A549 (cell line): Measurements from ENCODE around the gene SNTN. TPM values are rescaled to one million over a fixed set of nuclear protein-coding genes. Genes with fewer than 3 reads are reported as not detected.

Source experiments
- ATAC-seq, 2 experiments: fragments of 200-7000 bp in 1 of 2; fragments of >200 bp in 1 of 2; cut with Nextera tagmentation in 1 of 2; cut with Tn5 transposase in 1 of 2; 3 replicates each; pipeline versions ENCODE4 v1.8.0 to v1.9.1; 2018 to 2020; ENCODE audit warnings: mild to moderate bottlenecking in 1 of 2, moderate library complexity in 1 of 2
- CTCF ChIA-PET: fragments of 300-600 bp; sonication (Branson Sonifier 250); formaldehyde crosslinking; extraction: SDS; loops from one replicate; lab custom pipeline; 2021; ENCODE audit warnings: antibody characterized with exemption, inconsistent platforms; lab: Yijun Ruan, JAX
- POLR2A ChIA-PET: fragments of 350-600 bp; formaldehyde crosslinking; extraction: SDS; loops from one replicate; lab custom pipeline; 2021; ENCODE audit warnings: antibody characterized with exemption, inconsistent platforms; lab: Yijun Ruan, JAX
- DNase-seq, 2 experiments: peaks; one replicate each; pipeline versions ENCODE4 v3.0.0 to v3.0.0-alpha.2; 2011 to 2016; ENCODE audit warnings: low read depth in 1 of 2, low spot score in 1 of 2
- FAIRE-seq: peaks from 2 replicates; lab custom pipeline; 2011; peaks lifted over from hg19 to GRCh38; lab: Jason Lieb, UNC
- H3K27ac ChIP-seq, 2 experiments: fragments of >200 bp; sonication (Bioruptor Twin); formaldehyde crosslinking; 3 replicates each; pipeline ENCODE4 v1.5.1; 2016 to 2017
- H3K4me1 ChIP-seq: fragments of >200 bp; sonication (Bioruptor Twin); formaldehyde crosslinking; 3 replicates; pipeline ENCODE4 v1.6.1; 2016
- H3K4me2 ChIP-seq: fragments of >200 bp; sonication (Bioruptor Twin); formaldehyde crosslinking; 3 replicates; pipeline ENCODE4 v1.6.1; 2016
- H3K4me3 ChIP-seq: fragments of >200 bp; sonication (Bioruptor Twin); formaldehyde crosslinking; 3 replicates; pipeline ENCODE4 v1.5.1; 2016
- H3K9me3 ChIP-seq: fragments of >200 bp; sonication (Bioruptor Twin); formaldehyde crosslinking; 3 replicates; pipeline ENCODE4 v1.6.1; 2016
- BHLHE40 ChIP-seq: IDR thresholded peaks from 2 replicates; pipeline ENCODE4 v1.6.1; 2012; ENCODE audit warnings: low read depth, low read length, inconsistent platforms
- CHD2 ChIP-seq: fragments of 150-350 bp; IDR thresholded peaks from 2 replicates; pipeline ENCODE4 v1.6.1; 2014; ENCODE audit warnings: low read length; ENCODE audit not compliant: partially characterized antibody
- CHD4 ChIP-seq: fragments of 200-600 bp; sonication (generic); IDR thresholded peaks from 2 replicates; pipeline ENCODE4 v1.6.1; 2016; ENCODE audit warnings: antibody characterized with exemption, mild to moderate bottlenecking, borderline replicate concordance
- EP300 ChIP-seq, 2 experiments: fragments of >200 bp; sonication (Bioruptor Twin); formaldehyde crosslinking; IDR thresholded peaks; 2 replicates in 1 of 2; 3 replicates in 1 of 2; pipeline ENCODE4 v1.6.1; 2016 to 2017
- HMGXB4 ChIP-seq: fragments of 250-450 bp; sonication (Bioruptor Pico); IDR thresholded peaks from 2 replicates; pipeline ENCODE4 v1.5.0; 2021; ENCODE audit warnings: mild to moderate bottlenecking, moderate library complexity, borderline replicate concordance
- HOXA7 ChIP-seq: fragments of 250-450 bp; sonication (Bioruptor Pico); IDR thresholded peaks from 2 replicates; pipeline ENCODE4 v1.5.0; 2020; ENCODE audit warnings: mild to moderate bottlenecking, moderate library complexity
- HOXB13 ChIP-seq: fragments of 250-450 bp; sonication (Bioruptor Pico); IDR thresholded peaks from 2 replicates; pipeline ENCODE4 v1.5.0; 2020; ENCODE audit warnings: low read depth, mild to moderate bottlenecking, moderate library complexity
- HOXB5 ChIP-seq: fragments of 250-450 bp; sonication (Bioruptor Pico); IDR thresholded peaks from 2 replicates; pipeline ENCODE4 v1.5.0; 2020; ENCODE audit warnings: mild to moderate bottlenecking, moderate library complexity
- JUNB ChIP-seq: fragments of >200 bp; sonication (Bioruptor Twin); formaldehyde crosslinking; IDR thresholded peaks from 2 replicates; pipeline ENCODE4 v1.6.1; 2016
- KDM5A ChIP-seq: fragments of 200-600 bp; sonication (generic); IDR thresholded peaks from 2 replicates; pipeline ENCODE4 v1.6.1; 2016; ENCODE audit warnings: antibody characterized with exemption, mild to moderate bottlenecking
- MAFK ChIP-seq: fragments of 450-650 bp; IDR thresholded peaks from 2 replicates; pipeline ENCODE4 v1.6.1; 2014; ENCODE audit not compliant: partially characterized antibody
- MAZ ChIP-seq: fragments of 150-350 bp; IDR thresholded peaks from 2 replicates; pipeline ENCODE4 v1.6.1; 2014; ENCODE audit warnings: antibody characterized with exemption, low read depth, low read length, borderline replicate concordance
- MYC ChIP-seq: IDR thresholded peaks from 2 replicates; pipeline ENCODE4 v1.6.1; 2012; ENCODE audit warnings: mild to moderate bottlenecking, inconsistent platforms, low read length, improper control_type of control experiment, borderline replicate concordance
- NFE2L2 ChIP-seq: fragments of 150-350 bp; conservative IDR thresholded peaks from 2 replicates; pipeline ENCODE4 v1.6.1; 2014; ENCODE audit warnings: low read length
- NPAS2 ChIP-seq: fragments of 250-450 bp; sonication (Bioruptor Pico); IDR thresholded peaks from 2 replicates; pipeline ENCODE4 v1.8.0; 2022; ENCODE audit warnings: mild to moderate bottlenecking, moderate library complexity, borderline replicate concordance
- NR3C1 ChIP-seq: fragments of >200 bp; sonication (Bioruptor Twin); formaldehyde crosslinking; IDR thresholded peaks from 3 replicates; pipeline ENCODE4 v1.6.1; 2017
- SREBF2 ChIP-seq: fragments of 450-650 bp; IDR thresholded peaks from 2 replicates; pipeline ENCODE4 v1.6.1; 2014; ENCODE audit warnings: mild to moderate bottlenecking, moderate library complexity
- TP53 ChIP-seq: fragments of 250-450 bp; sonication (Bioruptor Pico); IDR thresholded peaks from 2 replicates; pipeline ENCODE4 v1.5.0; 2021; ENCODE audit warnings: mild to moderate bottlenecking, moderate library complexity
- USF2 ChIP-seq: fragments of 450-650 bp; IDR thresholded peaks from 2 replicates; pipeline ENCODE4 v1.6.1; 2014; ENCODE audit warnings: antibody characterized with exemption
- ZC3H11A ChIP-seq: fragments of 450-650 bp; IDR thresholded peaks from 2 replicates; pipeline ENCODE4 v1.6.1; 2014; ENCODE audit warnings: antibody characterized with exemption, mild to moderate bottlenecking
- ZNF302 ChIP-seq: fragments of 250-450 bp; sonication (Bioruptor Pico); IDR thresholded peaks from 2 replicates; pipeline ENCODE4 v1.9.0; 2021; ENCODE audit warnings: inconsistent platforms, mild to moderate bottlenecking, moderate library complexity
- WGBS: methylation state at CpG from one replicate; pipeline ENCODE4 v1.1.6; 2017; ENCODE audit errors: missing lambda C conversion rate; 5-methylcytosine and 5-hydroxymethylcytosine counted together
- polyA plus RNA-seq, 4 experiments: library from polyadenylated mRNA; depleted of rRNA in 3 of 4; stranded (reverse); fragments of >200 nt; fragmentation: RNase III in 1 of 4; extraction: RNeasy Plus Mini Kit Qiagen cat#74134 plus additional on column Dnase treatment in 1 of 4; gene quantifications; 2 replicates in 3 of 4; 3 replicates in 1 of 4; pipeline ENCODE4 v1.2.3, GENCODE V29; 2011 to 2017
- TF ChIP-seq, protein P1 (sequence below): IDR thresholded peaks from 2 replicates; pipeline ENCODE4 v1.6.1; 2012; ENCODE audit warnings: low read depth, borderline replicate concordance
- TF ChIP-seq, protein P2 (sequence below): fragments of 200-600 bp; sonication (generic); IDR thresholded peaks from 2 replicates; pipeline ENCODE4 v1.6.1; 2016; ENCODE audit warnings: antibody characterized with exemption, mild to moderate bottlenecking, moderate library complexity

The SNTN gene
- polyA plus RNA-seq, 2 of the 4 experiments (the other 2 are of a cell fraction): not detected

DNA sequence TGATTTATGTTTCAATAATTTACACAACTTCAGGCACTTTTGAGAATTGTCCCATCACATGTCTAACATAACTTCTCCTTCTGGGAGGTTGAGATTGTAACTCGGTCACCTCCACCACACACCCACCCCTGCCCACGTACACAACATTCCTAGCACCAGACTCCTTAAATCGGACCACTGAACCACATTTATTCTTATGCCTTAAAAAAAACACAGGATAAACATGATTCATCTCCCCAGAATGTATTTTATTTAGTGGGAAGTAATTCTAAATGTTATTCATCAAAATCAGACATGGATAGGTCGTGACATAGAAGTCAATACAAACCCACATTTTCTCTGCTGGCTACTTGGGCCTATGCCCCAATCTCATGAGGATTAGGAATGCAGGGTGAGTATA lies 3.0 kb downstream of the SNTN start:
- CTCF ChIA-PET: no interaction called here
- WGBS: 3% methylated on average over 4 of the region's 4 CpGs
- TF ChIP-seq TP53 (CRISPR knock-in tag): no peak
- TF ChIP-seq USF2: no peak
- no peak for TF ChIP-seq HMGXB4 (CRISPR knock-in tag)
- TF ChIP-seq MYC: no peak
- no peak for TF ChIP-seq ZNF302 (CRISPR knock-in tag)
- TF ChIP-seq, all 56 proteins: peak for 0
- no peak overlapping the region for H3K27ac ChIP-seq
- no peaks in the 10 kb centered on the region for H3K4me1 ChIP-seq
- H3K4me3 ChIP-seq: no peak overlapping the region
- no peaks in the 10 kb centered on the region for H3K9me3 ChIP-seq
- no peak for ATAC-seq
- DNase-seq: no peak
- FAIRE-seq: no peak
- no peak overlapping the region for H3K4me2 ChIP-seq
- POLR2A ChIA-PET: no interaction called here

GRCh38 chr3:63656786-63657185 lies 4.3 kb downstream of the SNTN start:
- H3K27ac ChIP-seq: no peak overlapping the region
- no peak overlapping the region for H3K4me3 ChIP-seq
- CTCF ChIA-PET: no interaction called here
- H3K4me2 ChIP-seq: no peak overlapping the region
- no peak for ATAC-seq
- H3K9me3 ChIP-seq: no peaks in the 10 kb centered on the region
- POLR2A ChIA-PET: no interaction called here
- FAIRE-seq: no peak
- WGBS: 29% methylated on average over 6 of the region's 6 CpGs
- H3K4me1 ChIP-seq: no peaks in the 10 kb centered on the region
- TF ChIP-seq BHLHE40: no peak
- TF ChIP-seq, protein P1, sequence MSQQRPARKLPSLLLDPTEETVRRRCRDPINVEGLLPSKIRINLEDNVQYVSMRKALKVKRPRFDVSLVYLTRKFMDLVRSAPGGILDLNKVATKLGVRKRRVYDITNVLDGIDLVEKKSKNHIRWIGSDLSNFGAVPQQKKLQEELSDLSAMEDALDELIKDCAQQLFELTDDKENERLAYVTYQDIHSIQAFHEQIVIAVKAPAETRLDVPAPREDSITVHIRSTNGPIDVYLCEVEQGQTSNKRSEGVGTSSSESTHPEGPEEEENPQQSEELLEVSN: no peak
- TF ChIP-seq EP300 (IDR thresholded peaks at IDR 0.05): no peak
- no peak for TF ChIP-seq ZNF302 (CRISPR knock-in tag)
- DNase-seq: no peak

- Histone ChIP-seq H3K27ac (no peak overlapping the region), H3K4me2 (no peak overlapping the region), H3K9me3 (no peaks in the 10 kb centered on the region), H3K4me1 (no peaks in the 10 kb centered on the region), H3K4me3 (no peak overlapping the region)
- DNase-seq: no peak
- ChIA-PET CTCF (no interaction called here), POLR2A (no interaction called here)
- no peak for TF ChIP-seq TP53 (CRISPR knock-in tag)
- TF ChIP-seq CHD4: no peak
- 46% methylated on average over 1 of the region's 1 CpG for WGBS
- FAIRE-seq: no peak
- no peak for ATAC-seq
Measured at GRCh38 chr3:63661242-63661641, 8.8 kb downstream of the SNTN start.

- DNase-seq (no peak), ATAC-seq (no peak), FAIRE-seq (no peak)
- POLR2A ChIA-PET: no interaction called here
- H3K4me1 ChIP-seq: no peaks in the 10 kb centered on the region
- no peaks in the 10 kb centered on the region for H3K9me3 ChIP-seq
- H3K4me3 ChIP-seq: no peak overlapping the region
- H3K4me2 ChIP-seq: no peak overlapping the region
- 9% methylated on average over 4 of the region's 4 CpGs for WGBS
- CTCF ChIA-PET: no interaction called here
- no peak overlapping the region for H3K27ac ChIP-seq
- TF ChIP-seq TP53 (CRISPR knock-in tag) (no peak), MYC (no peak), JUNB (no peak), MAFK (no peak), HOXB13 (no peak), HOXA7 (CRISPR knock-in tag) (no peak), NPAS2 (CRISPR knock-in tag) (no peak), MAZ (no peak), NR3C1 (no peak), NFE2L2 (no peak), HOXB5 (no peak), CHD2 (no peak), ZC3H11A (no peak), CHD4 (no peak), KDM5A (no peak), SREBF2 (no peak)
- TF ChIP-seq, protein P2, sequence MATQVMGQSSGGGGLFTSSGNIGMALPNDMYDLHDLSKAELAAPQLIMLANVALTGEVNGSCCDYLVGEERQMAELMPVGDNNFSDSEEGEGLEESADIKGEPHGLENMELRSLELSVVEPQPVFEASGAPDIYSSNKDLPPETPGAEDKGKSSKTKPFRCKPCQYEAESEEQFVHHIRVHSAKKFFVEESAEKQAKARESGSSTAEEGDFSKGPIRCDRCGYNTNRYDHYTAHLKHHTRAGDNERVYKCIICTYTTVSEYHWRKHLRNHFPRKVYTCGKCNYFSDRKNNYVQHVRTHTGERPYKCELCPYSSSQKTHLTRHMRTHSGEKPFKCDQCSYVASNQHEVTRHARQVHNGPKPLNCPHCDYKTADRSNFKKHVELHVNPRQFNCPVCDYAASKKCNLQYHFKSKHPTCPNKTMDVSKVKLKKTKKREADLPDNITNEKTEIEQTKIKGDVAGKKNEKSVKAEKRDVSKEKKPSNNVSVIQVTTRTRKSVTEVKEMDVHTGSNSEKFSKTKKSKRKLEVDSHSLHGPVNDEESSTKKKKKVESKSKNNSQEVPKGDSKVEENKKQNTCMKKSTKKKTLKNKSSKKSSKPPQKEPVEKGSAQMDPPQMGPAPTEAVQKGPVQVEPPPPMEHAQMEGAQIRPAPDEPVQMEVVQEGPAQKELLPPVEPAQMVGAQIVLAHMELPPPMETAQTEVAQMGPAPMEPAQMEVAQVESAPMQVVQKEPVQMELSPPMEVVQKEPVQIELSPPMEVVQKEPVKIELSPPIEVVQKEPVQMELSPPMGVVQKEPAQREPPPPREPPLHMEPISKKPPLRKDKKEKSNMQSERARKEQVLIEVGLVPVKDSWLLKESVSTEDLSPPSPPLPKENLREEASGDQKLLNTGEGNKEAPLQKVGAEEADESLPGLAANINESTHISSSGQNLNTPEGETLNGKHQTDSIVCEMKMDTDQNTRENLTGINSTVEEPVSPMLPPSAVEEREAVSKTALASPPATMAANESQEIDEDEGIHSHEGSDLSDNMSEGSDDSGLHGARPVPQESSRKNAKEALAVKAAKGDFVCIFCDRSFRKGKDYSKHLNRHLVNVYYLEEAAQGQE: no peak
Measured at GRCh38 chr3:63662011-63662410, 9.5 kb downstream of the SNTN start.
